SH-SY5Y (cell line): Measurements from ENCODE around the gene CELSR3.

ENCODE experiments used
- GATA2 ChIP-seq: IDR thresholded peaks from 2 replicates; pipeline ENCODE4 v1.6.1; 2011; ENCODE audit warnings: mild to moderate bottlenecking, low read depth, low read length
- GATA3 ChIP-seq: IDR thresholded peaks from 2 replicates; pipeline ENCODE4 v1.6.1; 2011; ENCODE audit warnings: low read depth, mild to moderate bottlenecking, low read length, moderate library complexity

CELSR3 gene

DNA sequence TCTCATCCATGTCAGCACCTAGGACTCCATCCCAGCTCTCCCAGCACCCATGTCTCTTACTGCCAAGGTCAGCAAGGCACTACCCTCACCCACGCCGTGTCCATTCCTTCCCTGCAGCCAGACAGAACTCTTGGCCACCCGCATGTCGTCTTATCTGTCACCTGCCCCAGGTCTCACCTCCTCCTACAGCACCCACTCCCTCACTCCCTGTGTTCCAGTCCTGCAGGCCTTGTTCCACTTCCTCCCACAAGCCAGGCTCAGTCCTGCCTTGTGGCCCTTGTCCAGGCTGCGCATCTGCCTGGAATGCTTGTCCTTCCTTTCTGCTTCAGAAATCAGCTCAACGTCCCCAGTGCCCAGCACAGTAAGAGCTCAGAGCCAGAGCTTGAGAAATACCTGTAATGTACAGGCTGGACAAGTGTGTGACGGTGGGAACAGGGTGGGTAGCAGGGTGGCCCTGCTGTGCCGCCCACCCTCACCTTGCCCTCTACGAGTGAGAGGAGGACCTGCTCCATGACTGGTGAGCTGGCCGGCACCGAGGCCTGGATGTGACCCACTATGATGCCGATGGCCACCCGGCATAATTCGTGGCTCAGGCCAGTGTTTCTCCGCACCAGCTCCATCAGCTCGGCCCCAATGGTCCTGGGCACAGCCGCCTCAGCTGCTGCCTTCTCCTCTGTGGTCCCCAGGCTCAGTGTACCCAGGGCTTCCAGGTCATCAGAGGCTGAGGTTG, 18.3 kb upstream of the CELSR3 start:
- TF ChIP-seq GATA2 (no peak), GATA3 (no peak)

DNA sequence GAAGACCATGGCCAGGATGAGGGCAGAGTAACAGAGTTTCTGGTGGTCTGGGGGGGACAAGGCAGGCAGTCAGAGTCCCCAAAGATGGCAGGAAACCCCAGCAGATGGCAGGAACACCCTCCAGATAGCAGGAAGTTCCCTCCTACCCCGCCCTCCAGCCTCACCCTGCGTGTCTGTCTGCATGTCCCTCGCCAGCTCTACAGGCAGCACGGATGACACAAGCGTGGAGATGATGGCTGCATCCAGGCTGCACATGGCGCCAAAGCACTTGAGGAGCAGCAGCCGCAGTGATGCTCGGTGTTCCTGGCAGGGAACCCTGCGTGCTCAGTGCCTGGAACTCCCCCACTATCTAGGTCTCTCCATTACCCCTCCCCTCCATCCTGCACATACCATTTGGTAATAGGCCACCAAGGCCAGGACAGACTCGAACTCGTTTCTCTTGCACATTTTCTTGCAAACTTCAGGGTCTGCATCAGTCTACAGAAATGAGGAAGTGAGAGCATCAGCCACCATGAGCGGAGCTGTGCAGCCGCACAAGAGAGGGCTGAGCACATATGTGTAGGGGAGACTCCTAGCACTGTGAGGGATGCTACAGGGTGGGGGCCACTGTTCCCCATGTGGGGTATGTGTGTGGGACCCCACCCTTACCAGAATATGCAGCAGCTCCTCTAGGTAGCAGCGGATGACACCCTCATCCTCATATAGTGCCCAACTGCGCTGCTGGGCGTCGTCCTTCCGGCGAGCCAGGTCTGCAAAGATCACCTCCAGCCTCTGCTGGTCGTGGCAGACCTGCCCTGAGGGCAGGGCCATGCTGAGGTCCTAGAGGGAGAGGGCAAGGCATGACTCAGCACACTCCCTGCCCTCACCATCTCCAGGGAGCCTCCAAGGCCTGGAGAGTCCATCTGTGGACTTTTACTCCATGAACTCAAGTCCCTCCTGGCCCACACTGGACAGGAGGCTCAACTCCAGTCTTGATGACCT, 17.0 kb upstream of the CELSR3 start:
- no peak for TF ChIP-seq GATA2
- no peak for TF ChIP-seq GATA3

DNA sequence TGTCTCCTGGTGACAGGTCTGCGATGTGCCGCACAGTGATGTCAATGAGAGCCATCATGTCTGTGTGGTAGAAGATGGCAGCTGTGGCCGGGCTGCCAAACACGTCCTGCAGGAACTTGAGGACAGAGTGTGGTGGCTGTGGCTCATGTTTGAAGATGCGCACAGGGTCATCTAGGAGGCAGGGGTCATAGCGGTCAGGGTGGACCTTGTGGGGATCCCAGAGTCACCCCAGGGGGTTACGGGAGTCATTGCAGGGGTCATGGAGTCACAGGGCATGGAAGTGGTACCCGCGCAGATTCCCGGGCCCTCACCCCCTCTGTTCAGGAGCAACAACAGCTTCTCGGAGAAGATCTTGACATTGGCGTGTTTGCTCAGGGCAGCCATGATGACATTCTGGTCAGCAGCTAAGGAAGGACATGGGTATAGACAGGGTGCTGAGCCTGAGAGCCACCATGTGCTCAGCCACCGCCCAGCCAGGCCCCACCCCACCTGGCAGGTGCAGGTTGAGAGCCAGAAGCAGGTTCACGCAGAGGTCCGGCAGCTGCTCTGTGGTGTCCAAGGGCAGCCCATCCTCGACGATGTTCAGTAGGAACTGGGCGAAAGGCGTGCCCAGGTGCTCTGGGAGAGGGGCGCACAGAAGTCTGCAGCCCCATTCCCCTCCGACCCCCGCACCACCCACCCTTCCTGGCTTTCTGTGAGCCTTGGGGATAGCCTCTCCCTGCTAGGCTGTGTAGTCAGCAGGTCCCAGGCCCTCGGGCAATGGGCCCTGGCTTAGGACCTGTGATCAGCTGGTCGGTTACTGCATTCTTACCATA, 16.1 kb upstream of the CELSR3 start:
- TF ChIP-seq GATA2, result no peak
- TF ChIP-seq GATA3, result no peak

DNA sequence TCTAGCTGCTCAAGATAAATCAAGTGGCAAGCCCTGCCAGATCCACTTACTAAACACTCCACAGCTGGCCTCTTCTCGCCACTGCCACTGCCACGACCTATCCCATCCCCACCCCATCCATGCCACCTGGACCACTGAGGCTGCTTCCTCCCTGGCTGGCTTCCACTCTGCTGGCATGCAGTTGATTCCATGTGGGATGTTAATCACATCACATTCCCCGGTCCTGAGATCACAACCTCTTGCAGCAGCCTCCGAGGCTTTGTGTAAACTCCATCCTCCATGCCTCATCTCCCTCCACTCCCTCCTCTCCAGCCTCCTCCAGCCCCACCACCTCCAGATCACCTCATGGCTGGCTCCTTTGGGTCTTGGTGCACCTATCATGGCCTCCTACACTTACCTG, 15.4 kb upstream of the CELSR3 start:
- TF ChIP-seq GATA2 (no peak), GATA3 (no peak)

DNA sequence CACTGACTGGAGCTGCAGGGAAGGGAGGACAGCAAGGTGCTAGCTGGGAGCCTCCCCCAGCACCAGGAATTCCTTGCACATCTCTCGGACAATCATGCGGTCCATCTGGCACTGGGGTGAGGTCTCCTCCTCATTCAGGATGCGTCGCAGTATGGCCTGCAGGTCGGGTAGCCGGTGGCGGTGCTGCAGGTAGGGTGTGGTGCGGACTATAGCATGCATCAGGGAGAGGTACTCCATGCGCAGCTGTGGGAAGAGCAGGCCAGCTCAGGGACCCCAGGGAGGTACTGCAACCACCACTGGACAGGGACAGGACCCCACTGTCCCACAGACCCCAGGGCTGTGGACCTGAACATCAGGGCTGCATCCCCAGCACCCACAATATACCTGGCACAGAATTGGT, 11.8 kb upstream of the CELSR3 start:
- TF ChIP-seq GATA3, result no peak
- TF ChIP-seq GATA2, result no peak

DNA sequence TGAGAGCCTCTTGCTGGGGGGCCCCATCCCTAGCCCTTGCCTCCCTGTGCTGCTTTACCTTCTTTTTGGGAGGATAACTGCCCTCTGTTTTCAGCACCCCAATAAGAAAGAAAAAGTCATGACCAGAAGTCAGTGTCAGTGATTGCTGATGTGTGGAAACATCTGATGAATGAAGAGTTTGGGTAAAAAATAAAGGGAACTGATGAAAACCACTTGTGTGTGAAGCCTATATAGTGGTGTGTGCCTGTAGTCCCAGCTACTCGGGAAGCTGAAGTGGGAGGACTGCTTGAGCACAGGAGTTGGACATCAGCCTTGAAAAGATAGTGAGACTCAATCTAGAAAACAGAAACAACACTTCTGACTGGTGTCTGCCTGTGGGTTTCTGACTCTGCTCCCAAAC, 9.8 kb upstream of the CELSR3 start:
- TF ChIP-seq GATA2 (no peak), GATA3 (no peak)

DNA sequence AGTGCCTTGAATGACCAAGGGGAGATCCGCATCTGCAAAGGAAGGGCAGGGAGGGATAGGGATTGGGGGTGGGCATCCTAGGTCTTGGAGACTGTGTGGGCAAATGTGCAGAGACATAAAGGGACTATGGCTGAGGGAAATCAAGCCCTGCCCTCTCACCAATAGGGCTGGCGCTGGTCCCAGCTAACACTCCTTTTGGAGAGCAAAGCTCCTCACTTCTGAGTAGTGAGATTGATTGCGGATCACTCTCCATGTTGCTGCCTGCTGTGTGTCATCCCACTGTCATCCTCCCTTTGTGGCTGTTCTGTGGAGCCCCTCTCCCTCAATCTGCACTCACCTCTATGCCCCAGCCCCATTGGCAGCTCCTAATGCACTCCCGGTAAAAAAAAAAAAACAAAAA, 2.2 kb upstream of the CELSR3 start:
- TF ChIP-seq GATA3 (no peak), GATA2 (no peak)

DNA sequence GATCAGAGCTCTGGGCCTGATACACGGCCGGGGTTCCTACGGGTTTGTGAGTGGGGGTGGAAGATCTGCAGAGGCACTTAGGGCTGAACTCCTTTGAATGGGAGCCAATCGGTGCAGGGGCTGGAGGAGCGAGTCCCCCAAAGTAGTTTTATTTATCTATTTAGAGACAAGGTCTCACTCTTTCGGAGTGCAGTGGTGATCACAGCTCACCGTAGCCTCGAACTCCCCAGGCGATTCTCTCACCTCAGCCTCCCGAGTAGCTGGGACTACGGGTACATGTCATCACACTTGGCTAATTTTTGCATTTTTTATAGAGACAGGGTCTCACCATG, 1.6 kb upstream of the CELSR3 start:
- TF ChIP-seq GATA3, result no peak

DNA sequence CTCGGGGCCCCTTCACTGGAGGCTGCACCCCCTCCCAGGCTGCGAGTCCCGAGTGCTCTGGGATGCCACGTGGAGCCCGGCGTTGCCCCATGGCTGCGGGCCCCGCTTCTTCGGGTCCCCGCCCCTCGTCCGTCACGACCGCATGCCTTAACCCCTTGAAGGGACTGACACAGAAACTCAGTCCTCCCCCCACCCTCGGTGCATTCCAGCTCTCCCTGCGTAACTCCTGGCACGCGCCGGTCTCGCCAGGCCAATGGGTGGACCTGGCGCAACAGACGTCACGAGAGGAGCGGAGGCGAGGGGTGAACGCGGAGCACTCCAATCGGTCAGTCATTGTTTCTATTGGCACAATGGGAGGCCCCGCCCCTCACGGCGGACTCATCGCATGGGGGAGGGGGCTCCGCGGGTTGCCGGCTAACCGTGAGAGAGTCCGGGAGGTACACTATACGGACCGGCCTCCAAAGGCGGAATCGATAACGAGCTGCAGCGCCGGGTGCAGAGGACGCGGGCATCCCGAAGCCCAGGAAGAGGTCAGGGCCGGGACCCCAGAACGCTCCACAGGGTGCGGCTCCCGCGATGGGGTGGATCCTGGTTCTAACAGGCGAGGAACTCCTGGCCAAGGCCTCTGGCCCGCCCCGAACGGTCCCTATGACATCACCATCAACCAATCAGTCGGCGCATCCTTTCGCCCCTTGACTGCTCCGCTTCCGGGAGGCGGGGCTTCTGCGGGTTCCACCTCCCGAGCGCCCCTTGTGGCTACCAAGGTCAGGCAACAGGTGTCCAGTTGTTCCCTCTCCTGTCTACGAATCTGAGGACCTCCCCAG, 1.0 kb upstream of the CELSR3 start:
- TF ChIP-seq GATA3 (no peak), GATA2 (no peak)

DNA sequence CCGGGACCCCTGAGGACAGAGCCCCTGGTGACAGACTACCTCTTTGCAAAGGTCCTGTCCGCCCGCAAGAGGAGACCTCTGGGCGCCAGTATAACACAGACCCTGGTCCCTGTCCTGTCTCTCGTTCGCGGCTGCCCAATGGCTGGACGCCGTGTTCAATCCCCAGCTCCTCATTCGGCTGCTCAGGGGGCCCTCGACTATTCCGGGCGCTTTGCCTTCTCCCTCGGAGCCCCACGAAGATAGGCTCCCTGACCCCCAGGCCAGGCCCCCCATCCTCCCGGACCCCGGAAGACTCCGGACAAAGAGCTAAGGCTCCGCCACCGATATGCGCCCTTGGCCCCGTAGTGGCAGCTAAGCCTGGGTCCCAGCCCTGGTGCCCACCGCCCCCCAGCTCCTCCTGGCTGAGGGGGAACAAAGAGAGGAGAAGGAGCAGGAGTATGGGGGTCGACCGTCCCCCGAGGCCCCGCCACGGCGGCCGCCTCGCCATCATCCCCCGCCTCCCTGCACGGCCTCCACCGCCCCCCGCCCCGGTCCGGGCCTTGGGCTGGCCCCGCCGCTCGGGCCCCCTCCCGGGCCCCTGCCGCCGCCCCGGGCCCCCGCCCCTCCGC, 437 bp downstream of the CELSR3 start:
- no peak for TF ChIP-seq GATA2
- no peak for TF ChIP-seq GATA3

DNA sequence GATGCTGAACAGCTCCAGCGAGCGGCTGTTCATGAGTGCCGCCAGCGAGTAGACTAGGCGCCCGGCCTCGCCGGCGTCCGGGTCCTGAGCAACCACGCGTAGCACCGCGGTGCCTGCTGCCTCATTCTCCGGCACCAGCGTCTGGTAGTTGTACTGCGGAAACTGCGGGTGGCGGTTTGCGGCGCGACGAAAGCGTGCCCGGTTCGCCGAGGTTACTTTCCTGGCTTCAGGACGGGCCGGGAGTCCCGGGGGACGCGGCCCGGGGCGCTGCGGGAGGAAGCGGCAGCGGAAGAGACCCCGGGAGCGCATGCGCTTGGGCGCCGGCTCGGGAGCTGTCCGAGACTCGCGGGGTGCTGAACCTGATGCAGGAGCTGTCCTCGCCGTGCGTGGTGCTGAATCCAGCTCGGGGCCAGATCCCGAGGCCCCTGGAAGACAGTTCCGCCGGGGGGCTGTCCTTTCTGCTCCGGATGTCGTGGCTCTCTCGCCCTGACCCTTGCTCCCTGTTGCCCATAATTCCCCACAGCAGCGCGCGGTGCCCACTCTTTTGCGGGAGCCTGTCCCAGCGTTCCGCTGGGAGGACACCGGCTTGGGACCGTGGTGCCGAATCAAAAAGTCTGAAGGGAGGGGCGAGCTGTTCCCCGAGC, 1.1 kb downstream of the CELSR3 start:
- TF ChIP-seq GATA3, result no peak
- no peak for TF ChIP-seq GATA2

DNA sequence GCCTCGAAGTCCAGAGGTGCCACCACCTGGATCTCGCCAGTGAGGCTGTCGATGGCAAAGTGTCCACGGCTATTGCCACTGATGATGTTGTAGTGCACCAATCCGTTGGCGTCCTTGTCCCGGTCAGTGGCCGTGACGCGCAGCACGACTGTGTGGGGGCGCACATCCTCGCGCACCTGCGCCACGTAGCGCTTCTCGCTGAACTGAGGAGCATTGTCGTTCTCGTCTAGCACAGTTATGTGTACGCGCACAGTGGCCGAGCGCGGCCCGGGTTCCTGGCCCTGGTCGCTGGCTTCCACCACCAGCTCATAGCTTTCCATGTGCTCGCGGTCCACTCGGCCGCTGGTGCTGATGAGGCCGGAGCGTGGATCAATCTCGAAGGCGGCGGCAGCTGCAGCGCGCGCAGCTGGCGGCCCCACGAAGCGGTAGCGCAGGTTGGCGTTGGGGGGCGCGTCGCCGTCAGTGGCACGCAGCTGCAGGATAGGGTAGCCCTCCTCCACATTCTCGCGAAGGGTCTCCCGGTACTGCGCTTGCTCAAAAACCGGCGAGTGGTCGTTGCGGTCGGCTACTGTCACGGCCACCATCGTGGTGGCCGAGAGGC, 1.8 kb downstream of the CELSR3 start:
- TF ChIP-seq GATA2, result no peak
- TF ChIP-seq GATA3, result no peak

DNA sequence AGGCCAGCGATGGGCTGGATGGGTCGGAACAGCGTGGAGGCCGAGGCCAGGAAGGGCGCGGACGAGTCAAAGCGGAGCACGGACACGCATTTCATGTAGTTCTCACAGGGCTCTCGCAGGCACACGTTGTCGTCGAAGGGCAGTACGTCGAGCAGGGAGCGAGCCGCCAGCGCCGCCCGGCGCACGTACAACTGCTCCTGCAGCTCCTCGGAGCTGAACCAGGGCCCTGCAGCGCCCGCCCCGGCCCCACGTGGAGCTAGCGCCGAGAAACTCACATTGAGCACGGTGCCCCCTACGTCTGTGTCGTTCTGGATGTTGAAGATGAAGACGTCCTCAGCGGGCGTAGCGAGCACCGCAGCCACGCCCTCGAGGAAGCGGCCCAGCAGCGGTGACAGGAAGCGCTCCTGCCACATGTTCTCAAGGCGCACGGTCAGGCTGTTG, 5.8 kb downstream of the CELSR3 start:
- no peak for TF ChIP-seq GATA2
- TF ChIP-seq GATA3, result no peak
